NAMALWA (cell line): ENCODE results near the gene LATS2.
"Not testable (repeated sequence)": the region's sequence is repeated elsewhere in the genome, so short reads cannot be mapped to it uniquely, and the experiment has no call there.

Experiments
- DNase-seq: peaks from one replicate; pipeline ENCODE4 v3.0.0-alpha.2; 2015; ENCODE audit warnings: low spot score

LATS2 gene

GRCh38 chr13:20960663-20961309 is 100.6 kb downstream of the LATS2 start:
- DNase-seq: no peak

GRCh38 chr13:20957049-20957620 is 104.3 kb downstream of the LATS2 start:
- DNase-seq: not testable (repeated sequence)

GRCh38 chr13:20955496-20955895 is 105.9 kb downstream of the LATS2 start:
- DNase-seq: no peak

DNA sequence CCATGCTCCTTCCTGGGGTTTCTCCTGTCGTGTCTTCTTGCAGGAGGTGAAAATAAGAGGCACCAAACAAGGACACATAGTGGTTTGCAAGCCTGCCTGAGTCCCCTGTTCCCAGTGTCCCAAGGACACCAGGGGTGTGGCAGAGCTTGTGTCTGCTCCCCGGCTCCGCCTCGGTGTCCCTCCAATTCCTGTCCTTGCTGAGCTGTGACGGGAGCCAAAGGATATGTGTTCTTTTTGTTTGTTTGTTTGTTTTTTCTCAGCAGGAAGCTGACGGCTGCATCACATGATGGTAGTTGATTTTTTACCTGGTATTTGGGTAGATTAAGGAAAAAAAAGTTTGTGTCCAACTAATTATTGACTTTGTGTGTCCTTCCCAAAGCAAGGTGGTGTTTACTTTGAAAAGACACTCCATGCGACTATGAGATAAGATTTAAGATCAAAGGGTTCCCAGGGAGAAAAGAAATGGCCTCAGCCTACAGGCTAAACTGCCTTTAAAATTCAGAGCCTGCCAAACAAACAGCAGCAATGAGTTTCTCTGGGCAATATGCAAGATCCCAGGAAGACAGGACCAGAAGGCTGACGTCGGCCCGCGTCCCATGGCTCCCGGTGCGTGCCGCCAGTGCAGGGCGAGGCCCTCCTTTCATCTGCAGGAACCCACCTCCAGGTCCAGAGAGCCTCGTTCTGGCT is 108.0 kb downstream of the LATS2 start:
- DNase-seq: no peak

DNA sequence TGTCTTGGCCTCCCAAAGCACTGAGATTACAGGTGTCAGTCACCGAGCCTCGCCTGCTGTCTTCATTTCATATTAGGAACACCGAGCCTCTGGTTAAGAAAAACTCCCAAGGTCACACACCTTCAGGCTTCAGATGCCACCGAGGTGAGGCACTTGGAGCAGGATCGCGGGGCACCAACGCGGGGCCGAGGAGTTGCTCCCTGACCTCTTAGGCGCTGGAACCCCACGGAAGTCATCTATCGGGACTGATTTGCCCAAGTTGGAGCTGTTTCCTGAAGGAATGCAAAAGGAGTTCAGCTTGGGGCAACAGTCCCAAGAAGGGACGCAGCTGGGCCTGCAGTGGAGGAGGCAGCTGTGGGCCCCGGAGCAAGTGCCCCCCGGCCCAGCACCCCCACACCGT is 108.5 kb downstream of the LATS2 start:
- no peak for DNase-seq

GRCh38 chr13:20948001-20948400 is 113.4 kb downstream of the LATS2 start:
- not testable (repeated sequence) for DNase-seq

DNA sequence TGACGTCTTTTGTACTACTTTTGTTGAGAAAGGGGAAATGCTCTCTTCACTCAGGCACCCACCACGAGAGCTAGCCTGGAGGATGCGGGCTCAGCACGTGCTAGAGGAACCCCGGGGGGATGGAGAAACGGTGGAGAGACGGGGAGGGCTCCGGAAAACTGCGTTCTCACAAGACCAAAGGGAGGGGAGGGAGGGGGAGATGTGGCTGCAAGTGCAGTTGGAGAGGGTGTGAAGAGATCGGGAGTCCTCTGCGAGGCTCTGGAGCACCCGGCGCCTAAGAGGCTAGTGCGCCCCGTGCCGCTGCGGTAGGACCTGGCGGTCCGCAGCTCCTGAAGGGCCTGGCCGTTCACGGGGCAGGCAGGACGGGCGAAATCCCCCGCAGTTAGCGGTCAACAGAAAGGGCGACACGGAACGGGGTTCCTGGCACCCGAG is 115.4 kb downstream of the LATS2 start:
- DNase-seq: no peak

GRCh38 chr13:20942938-20943559 is 118.3 kb downstream of the LATS2 start:
- DNase-seq: no peak

- DNase-seq: not testable (repeated sequence)
These were observed 120.9 kb downstream of the LATS2 start for GRCh38 chr13:20940511-20940910.

DNA sequence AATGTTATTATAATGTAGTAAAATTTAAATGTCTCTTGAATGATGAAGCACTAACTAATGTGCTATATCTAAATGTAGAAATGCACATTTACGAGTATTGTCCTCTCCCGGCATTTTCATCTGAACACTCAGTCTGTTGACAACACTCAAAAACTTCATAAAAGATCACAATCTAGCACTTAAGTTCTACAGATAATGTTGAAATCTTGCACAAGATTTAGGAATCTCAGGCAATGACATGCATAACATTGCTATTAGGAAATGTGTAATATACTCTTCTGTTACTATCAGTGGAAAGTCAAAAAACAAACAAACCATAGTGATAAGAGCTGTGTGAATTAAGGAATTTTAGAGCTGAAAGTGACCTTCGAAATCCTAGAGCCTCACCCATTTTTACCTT is 121.3 kb downstream of the LATS2 start:
- DNase-seq: no peak

GRCh38 chr13:20939662-20940061 is 121.7 kb downstream of the LATS2 start:
- DNase-seq: no peak

- DNase-seq: no peak
These were observed 123.1 kb downstream of the LATS2 start for GRCh38 chr13:20938302-20938701.

DNA sequence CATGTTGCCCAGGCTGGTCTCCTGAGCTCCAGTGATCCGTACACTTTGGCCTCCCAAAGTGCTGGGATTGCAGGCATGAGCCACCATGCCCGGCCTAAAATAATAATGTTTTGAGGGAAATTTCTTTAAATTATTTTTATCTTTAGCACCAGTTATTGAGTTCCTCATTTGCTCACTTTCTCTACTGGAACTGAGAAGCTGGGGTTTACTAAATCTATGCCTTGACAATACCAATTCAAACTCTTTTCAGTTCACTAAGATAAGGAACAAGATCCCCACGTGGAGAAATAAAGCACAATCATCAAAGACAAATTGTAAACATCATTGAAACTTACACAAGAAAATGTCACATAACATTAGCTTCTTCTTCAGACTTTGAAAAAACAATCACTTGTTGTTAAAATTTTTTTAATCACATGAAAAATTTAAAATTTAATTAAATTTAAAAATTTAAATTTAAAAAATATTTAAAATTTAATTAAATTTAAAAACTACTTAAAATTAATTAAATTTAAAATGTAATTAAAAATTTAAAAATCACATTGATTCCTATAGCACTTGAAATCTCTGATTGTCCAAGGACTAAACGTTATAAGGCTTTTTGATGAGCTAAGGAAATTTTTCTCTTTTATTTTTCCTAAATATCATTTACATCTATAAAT is 133.7 kb downstream of the LATS2 start:
- DNase-seq: no peak

DNA sequence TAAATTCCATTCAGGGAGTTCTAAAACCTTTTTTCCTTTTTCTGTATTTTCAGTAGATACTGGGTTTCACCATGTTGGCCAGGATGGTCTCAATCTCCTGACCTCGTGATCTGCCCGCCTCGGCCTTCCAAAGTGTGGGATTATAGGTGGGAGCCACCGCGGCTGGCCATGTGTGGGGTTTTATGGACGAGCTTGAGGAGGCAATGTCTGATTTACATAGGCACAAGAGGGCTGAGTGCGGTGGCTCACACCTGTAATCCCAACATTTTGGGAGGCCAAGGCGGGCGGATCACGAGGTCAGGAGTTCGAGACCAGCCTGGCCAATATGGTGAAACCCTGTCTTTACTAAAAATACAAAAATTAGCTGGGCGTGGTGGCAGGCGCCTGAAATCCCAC is 136.0 kb downstream of the LATS2 start:
- DNase-seq: not testable (repeated sequence)

DNA sequence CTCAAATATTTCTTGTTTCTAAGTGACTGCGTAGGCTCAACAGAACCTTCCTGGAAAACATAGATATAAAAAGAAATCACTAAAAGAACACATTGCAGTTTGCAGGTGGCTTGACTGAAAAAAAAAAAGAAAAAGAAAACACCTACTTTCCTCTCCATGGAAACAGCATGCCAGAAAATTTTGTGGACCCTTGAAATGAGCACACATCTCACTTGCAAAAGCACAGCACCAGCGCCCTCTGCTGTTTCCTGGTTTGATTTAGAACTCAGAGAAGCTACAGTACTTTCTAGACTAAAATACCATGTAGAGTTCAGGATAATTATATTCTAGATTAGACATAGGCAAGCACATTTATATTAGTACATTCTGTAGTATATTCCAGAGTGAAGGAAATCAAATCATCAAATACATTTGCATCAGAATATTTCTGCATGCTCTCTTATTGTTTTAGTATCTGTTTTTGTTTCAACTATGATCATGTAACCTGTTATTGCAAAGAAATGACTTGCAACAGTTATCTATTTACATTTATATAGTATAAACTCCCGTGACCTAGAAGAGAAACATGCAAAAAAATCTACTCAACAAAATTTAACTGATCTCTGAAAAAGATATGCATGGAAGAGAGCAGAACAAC is 136.5 kb downstream of the LATS2 start:
- peak; percentile 91 for DNase-seq

DNA sequence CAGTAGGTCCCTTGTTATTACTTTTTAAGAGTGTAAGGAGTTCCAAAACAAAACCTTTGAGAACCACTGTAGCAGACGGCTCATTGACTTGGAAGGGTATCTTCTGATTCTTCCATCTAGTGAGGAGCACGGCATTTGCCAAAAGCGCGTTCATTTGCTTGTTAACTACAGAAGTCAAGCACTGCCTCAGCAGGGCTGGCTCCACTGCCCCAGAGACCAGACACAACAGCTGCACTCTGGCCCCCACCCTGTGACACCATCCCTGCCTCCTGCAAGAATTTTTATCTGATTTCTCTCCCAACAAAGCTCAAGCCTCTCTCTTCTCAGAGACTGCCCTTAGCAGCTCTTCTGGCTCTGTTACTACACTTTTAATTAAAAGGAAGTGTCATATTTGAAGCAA is 138.1 kb downstream of the LATS2 start:
- DNase-seq: no peak
